ENCODE measurements around the gene PSEN1.

PSEN1 gene

DNA sequence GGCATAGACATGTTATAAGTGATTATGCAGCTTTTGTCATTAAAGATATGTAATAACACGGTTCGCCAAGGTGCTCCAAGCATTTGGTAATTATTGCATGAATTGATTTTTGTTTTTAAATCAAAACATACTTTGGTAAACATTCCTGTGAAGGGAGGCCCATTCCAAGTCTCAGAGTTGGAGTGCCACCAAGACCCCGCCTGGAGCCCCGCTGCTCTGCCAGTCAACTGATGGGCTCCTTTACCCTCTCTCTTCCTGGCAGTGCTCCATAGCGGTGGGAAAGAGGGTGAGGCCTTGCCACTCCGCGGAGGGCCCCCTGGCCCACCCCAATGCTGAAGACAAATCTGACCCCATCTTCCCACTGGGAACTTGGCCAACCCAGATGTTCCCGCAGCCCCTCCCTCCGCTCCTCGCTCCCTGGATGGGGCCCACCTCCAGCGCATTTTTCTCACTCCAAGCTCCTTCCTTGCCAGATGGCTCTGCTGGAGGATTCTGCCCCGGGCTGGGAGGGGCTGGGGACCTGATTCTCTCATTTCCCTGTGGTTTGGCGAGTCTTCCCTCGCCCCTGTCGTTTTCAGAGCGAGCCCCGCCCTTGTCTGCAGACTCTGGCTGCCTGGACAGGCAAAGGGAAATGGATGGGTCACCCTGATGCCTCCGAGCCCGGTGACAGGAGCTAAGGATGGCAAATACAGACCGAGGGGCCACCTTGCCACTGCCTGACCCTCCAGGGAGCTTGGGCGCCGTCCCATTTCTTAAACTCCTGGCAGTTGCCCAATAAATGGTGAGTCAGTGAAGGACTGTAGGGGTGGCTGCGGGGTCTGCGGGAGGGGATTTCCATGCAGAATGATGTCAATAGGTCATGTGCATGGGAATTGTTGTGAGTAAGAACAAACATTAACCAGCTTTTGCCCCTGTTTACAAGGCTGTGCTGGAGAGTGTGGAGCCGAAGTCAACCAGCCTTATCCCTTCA, 91.8 kb downstream of the PSEN1 start:
- peak; percentile 57 for DNase-seq (ENCODE audit: extremely low read depth, low read depth)
- TF ChIP-seq, protein P1, sequence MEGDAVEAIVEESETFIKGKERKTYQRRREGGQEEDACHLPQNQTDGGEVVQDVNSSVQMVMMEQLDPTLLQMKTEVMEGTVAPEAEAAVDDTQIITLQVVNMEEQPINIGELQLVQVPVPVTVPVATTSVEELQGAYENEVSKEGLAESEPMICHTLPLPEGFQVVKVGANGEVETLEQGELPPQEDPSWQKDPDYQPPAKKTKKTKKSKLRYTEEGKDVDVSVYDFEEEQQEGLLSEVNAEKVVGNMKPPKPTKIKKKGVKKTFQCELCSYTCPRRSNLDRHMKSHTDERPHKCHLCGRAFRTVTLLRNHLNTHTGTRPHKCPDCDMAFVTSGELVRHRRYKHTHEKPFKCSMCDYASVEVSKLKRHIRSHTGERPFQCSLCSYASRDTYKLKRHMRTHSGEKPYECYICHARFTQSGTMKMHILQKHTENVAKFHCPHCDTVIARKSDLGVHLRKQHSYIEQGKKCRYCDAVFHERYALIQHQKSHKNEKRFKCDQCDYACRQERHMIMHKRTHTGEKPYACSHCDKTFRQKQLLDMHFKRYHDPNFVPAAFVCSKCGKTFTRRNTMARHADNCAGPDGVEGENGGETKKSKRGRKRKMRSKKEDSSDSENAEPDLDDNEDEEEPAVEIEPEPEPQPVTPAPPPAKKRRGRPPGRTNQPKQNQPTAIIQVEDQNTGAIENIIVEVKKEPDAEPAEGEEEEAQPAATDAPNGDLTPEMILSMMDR (IDR thresholded peaks at IDR 0.05; ENCODE audit: low read depth, low read length): no peak

DNA sequence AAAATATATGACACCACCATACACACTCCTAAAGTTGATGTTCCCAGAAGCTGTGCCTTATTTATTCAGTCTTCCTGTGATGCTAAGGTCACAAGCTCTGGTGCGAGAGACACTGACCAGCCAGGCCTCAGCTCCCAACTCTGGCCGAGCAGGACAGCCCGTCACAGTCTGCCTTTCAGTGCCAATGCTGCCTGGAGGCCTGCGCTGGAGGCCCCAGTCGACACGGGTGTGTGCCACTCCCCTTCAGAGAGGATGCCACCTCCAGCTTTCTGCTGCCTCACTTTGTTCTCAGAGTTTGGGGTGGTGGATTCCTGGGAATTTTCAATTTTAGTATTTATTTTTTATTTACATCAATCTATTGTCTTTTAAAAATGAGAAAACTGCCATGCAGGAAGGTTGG, 93.7 kb downstream of the PSEN1 start:
- DNase-seq (ENCODE audit: extremely low read depth, low read depth): no peak
- TF ChIP-seq, protein P1 (IDR thresholded peaks at IDR 0.05; ENCODE audit: low read depth, low read length): no peak

DNA sequence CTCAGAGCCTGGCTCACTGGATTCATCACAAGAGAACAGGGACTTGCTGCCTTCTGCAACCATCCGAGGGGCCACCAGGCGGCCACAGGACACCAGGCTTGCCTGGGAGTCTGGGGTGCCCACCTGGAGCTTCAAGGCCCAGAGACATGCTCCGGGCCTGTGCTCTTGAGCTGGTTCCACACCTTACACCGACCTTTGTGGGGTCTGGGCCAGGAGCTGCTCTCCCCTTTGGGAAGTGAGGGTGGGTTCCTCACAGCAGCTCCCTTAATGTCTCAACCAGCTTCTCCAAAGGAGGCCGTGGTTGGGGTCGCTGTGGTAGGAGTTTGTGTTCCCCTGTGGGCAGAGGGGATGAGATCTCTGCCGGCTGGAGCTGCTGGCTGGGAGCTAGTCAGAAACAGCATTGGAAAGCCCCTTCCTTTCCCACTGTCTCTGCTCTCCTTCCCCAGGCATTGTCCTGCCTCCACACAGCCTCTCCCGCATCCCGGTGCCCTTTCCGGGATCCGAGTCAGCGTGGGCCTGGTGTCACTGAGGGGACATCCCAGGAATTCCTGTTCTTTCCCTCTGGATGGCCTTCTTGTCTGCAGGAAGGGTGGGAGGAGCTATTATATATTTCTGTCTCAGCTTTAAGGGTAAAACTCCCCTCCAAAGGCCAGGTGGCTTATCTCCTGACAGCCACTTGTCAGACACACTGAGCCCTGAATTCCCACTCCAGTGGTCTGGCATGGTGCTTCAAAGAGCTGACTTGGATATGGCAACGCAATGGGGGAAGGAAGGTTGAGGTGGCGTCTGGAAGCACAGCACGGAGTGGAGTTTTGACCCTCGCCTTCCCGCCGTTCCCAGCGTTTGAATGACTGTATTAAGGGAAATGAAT, 95.9 kb downstream of the PSEN1 start:
- TF ChIP-seq, protein P1 (IDR thresholded peaks at IDR 0.05; ENCODE audit: low read depth, low read length): no peak; the same call in none of the 2 replicates
- no peak for DNase-seq (ENCODE audit: extremely low read depth, low read depth)

DNA sequence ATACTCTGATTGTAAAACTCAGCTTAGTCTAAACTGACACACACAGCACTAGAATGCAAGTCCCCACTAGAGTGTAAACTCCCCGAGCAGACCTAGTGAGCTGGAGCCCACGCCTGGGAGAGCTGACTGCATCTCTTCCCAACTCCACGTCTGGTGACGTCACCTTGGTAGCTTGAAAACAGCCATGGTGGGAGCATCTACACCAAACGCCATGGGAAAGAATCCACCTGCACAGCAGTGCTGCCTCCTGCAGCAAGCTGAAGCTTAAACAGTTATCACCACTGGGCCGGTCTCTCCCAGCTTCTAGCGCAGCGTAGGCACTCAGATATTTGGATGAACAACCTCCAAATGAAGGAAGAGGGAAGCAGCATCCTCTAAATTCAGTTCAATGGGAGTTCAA, 96.7 kb downstream of the PSEN1 start:
- DNase-seq (ENCODE audit: extremely low read depth, low read depth): no peak
- TF ChIP-seq, protein P1 (IDR thresholded peaks at IDR 0.05; ENCODE audit: low read depth, low read length): no peak

DNA sequence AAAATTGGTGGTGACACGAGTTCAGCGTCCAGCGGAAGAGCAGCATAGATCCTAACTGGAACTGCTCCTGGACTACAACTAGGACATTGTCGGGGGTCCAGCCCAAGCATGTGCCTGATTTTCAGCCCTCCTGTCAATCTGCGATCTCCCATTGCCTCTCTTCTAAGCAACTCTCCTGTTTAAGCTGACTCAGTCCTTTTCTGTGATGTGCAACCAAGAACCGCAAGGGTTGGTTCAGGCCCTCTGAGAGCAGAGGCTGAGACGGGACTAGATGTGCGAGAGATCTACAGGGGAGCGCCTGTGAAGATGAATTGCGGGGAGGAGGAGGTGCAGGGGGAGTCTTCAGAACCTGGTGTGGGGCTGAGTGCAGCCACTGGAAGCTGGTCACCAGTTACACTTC, 97.3 kb downstream of the PSEN1 start:
- no peak for DNase-seq (ENCODE audit: extremely low read depth, low read depth)
- TF ChIP-seq, protein P1 (IDR thresholded peaks at IDR 0.05; ENCODE audit: low read depth, low read length): no peak

DNA sequence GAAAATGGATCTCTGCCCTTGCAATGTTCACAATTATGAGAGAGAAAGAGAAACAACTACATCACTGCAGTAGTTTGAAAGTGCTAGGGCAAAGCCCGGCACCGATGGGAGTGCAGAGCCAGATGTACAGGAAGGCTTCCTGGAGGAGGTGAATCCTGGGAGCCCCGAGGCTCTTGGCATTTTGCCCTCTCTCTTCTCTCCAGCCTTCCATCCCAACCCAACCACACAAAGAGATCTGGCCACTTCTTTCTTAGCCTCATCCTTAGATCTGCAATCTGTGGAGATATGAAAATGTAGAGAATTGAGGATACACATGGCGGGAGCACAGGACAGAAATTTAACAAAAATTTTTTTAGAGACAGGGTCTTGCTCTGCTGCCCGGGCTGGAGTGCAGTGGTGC, 97.7 kb downstream of the PSEN1 start:
- TF ChIP-seq, protein P1 (IDR thresholded peaks at IDR 0.05; ENCODE audit: low read depth, low read length): no peak
- DNase-seq (ENCODE audit: extremely low read depth, low read depth): no peak

Data from AG09319 (cell line).